Neural progenitor cell (in vitro differentiated cells): ENCODE data around the gene RARA. TPM values are rescaled to one million over a fixed set of nuclear protein-coding genes. Genes with fewer than 3 reads are reported as not detected.

Experiments
- DNase-seq: peaks from one replicate; pipeline ENCODE4 v3.0.0-alpha.2; 2016; ENCODE audit warnings: low spot score
- H2AFZ ChIP-seq: fragments of 200-600 bp; sonication (generic); replicated peaks from 2 replicates; pipeline ENCODE4 v1.6.1; 2016; ENCODE audit warnings: antibody characterized with exemption
- H3F3A ChIP-seq: fragments of 200-600 bp; sonication (generic); 2 replicates; pipeline ENCODE4 v1.6.1; 2016; ENCODE audit warnings: antibody characterized with exemption, low read depth
- H3K27ac ChIP-seq: fragments of 200-600 bp; sonication (generic); 2 replicates; pipeline ENCODE4 v1.5.1; 2016; ENCODE audit warnings: mild to moderate bottlenecking
- H3K27me3 ChIP-seq: fragments of 200-600 bp; sonication (generic); 2 replicates; pipeline ENCODE4 v1.6.1; 2016; ENCODE audit warnings: mild to moderate bottlenecking, moderate library complexity
- H3K36me3 ChIP-seq: fragments of 200-600 bp; sonication (generic); 2 replicates; pipeline ENCODE4 v1.5.1; 2016
- H3K4me1 ChIP-seq: fragments of 200-600 bp; sonication (generic); 2 replicates; pipeline ENCODE4 v1.6.1; 2016; ENCODE audit warnings: mixed run types
- H3K4me2 ChIP-seq: fragments of 200-600 bp; sonication (generic); 2 replicates; pipeline ENCODE4 v1.6.1; 2016
- H3K4me3 ChIP-seq: fragments of 200-600 bp; sonication (generic); 2 replicates; pipeline ENCODE4 v1.5.1; 2016
- H3K79me2 ChIP-seq: fragments of 200-600 bp; sonication (generic); 2 replicates; pipeline ENCODE4 v1.6.1; 2016; ENCODE audit warnings: low read depth
- H3K9ac ChIP-seq: fragments of 200-600 bp; sonication (generic); 2 replicates; pipeline ENCODE4 v1.6.1; 2016
- H3K9me3 ChIP-seq: fragments of 200-600 bp; sonication (generic); 2 replicates; pipeline ENCODE4 v1.5.1; 2016; ENCODE audit warnings: low read depth
- H4K20me1 ChIP-seq: fragments of 200-600 bp; sonication (generic); 2 replicates; pipeline ENCODE4 v1.6.1; 2016; ENCODE audit warnings: low read depth
- H3K27ac Mint-ChIP-seq: 3 replicates; pipeline ENCODE4 v1.8.0; 2021; ENCODE audit warnings: mixed read lengths
- H3K27me3 Mint-ChIP-seq: 2 replicates; pipeline ENCODE4 v1.8.0; 2022; ENCODE audit warnings: low read depth, mild to moderate bottlenecking, inconsistent platforms, moderate library complexity, mixed read lengths; ENCODE audit not compliant: insufficient read depth
- H3K36me3 Mint-ChIP-seq: 3 replicates; pipeline ENCODE4 v1.8.0; 2021; ENCODE audit warnings: mixed read lengths
- H3K4me1 Mint-ChIP-seq: 3 replicates; pipeline ENCODE4 v1.8.0; 2021; ENCODE audit warnings: mixed read lengths
- H3K4me3 Mint-ChIP-seq: 3 replicates; pipeline ENCODE4 v1.8.0; 2021; ENCODE audit warnings: mild to moderate bottlenecking, moderate library complexity, mixed read lengths
- H3K9me3 Mint-ChIP-seq: 3 replicates; pipeline ENCODE4 v1.8.0; 2020; ENCODE audit warnings: mixed read lengths
- CTCF ChIP-seq: fragments of 200-600 bp; sonication (generic); IDR thresholded peaks from 2 replicates; pipeline ENCODE4 v1.5.1; 2017; ENCODE audit warnings: antibody characterized with exemption, mild to moderate bottlenecking
- EZH2 ChIP-seq: fragments of 200-600 bp; sonication (generic); IDR thresholded peaks from 2 replicates; pipeline ENCODE4 v1.6.1; 2017; ENCODE audit warnings: antibody characterized with exemption, mild to moderate bottlenecking, moderate library complexity
- EZH2phosphoT487 ChIP-seq: fragments of 200-600 bp; sonication (generic); IDR thresholded peaks from 2 replicates; pipeline ENCODE4 v1.6.1; 2017; ENCODE audit warnings: antibody characterized with exemption
- total RNA-seq: library from RNA; depleted of rRNA; stranded (reverse); fragments of >200 nt; gene quantifications from 2 replicates; pipeline ENCODE4 v1.2.3, GENCODE V29; 2015; ENCODE audit warnings: low replicate concordance

The RARA gene
- total RNA-seq, 1 donor from 2014 or later: 9.0 TPM

- no peak overlapping the region for H2AFZ ChIP-seq
- H3K9me3 Mint-ChIP-seq: no peaks in the 10 kb centered on the region
- peaks cover 58% of the 10 kb centered on the region for H4K20me1 ChIP-seq
- H3F3A ChIP-seq: no peaks in the 10 kb centered on the region
- peaks cover 3% of the 10 kb centered on the region for H3K36me3 Mint-ChIP-seq
- no peaks in the 10 kb centered on the region for H3K27me3 Mint-ChIP-seq
- no peaks in the 10 kb centered on the region for H3K9me3 ChIP-seq
- no peaks in the 10 kb centered on the region for H3K27me3 ChIP-seq
- H3K4me1 ChIP-seq: peaks cover 8% of the 10 kb centered on the region
- no peak overlapping the region for H3K4me3 Mint-ChIP-seq
- DNase-seq: no peak
- H3K36me3 ChIP-seq: no peaks in the 10 kb centered on the region
- H3K4me2 ChIP-seq: no peak overlapping the region
- no peak overlapping the region for H3K9ac ChIP-seq
- TF ChIP-seq EZH2phosphoT487 (no peak), EZH2 (no peak), CTCF (no peak)
- H3K27ac ChIP-seq: no peak overlapping the region
- no peak overlapping the region for H3K27ac Mint-ChIP-seq
- H3K79me2 ChIP-seq: peaks cover 6% of the 10 kb centered on the region
- H3K4me1 Mint-ChIP-seq: peaks cover 16% of the 10 kb centered on the region
- no peak overlapping the region for H3K4me3 ChIP-seq
Measured at GRCh38 chr17:40330850-40331470, 22.0 kb downstream of the RARA start.

- H3K27ac ChIP-seq: no peak overlapping the region
- H3K27me3 ChIP-seq: no peaks in the 10 kb centered on the region
- peaks cover 8% of the 10 kb centered on the region for H3K4me1 ChIP-seq
- H3K27me3 Mint-ChIP-seq: no peaks in the 10 kb centered on the region
- H3F3A ChIP-seq: no peaks in the 10 kb centered on the region
- H3K36me3 ChIP-seq: no peaks in the 10 kb centered on the region
- H3K4me1 Mint-ChIP-seq: peaks cover 12% of the 10 kb centered on the region
- no peak overlapping the region for H3K9ac ChIP-seq
- H3K4me3 Mint-ChIP-seq: no peak overlapping the region
- H4K20me1 ChIP-seq: peaks cover 59% of the 10 kb centered on the region
- H3K27ac Mint-ChIP-seq: no peak overlapping the region
- H2AFZ ChIP-seq: no peak overlapping the region
- H3K9me3 ChIP-seq: no peaks in the 10 kb centered on the region
- peaks cover 6% of the 10 kb centered on the region for H3K79me2 ChIP-seq
- no peak for DNase-seq
- no peak overlapping the region for H3K4me3 ChIP-seq
- H3K36me3 Mint-ChIP-seq: peaks cover 3% of the 10 kb centered on the region
- H3K9me3 Mint-ChIP-seq: no peaks in the 10 kb centered on the region
- TF ChIP-seq EZH2: no peak
- TF ChIP-seq EZH2phosphoT487: no peak
- no peak for TF ChIP-seq CTCF
- H3K4me2 ChIP-seq: no peak overlapping the region
Measured at GRCh38 chr17:40331743-40332641, 23.0 kb downstream of the RARA start.

- H2AFZ ChIP-seq: no peak overlapping the region
- H3K9ac ChIP-seq: no peak overlapping the region
- Mint-ChIP-seq H3K4me1 (peaks cover 9% of the 10 kb centered on the region), H3K36me3 (peaks cover 3% of the 10 kb centered on the region), H3K4me3 (peak overlapping the region; percentile 56), H3K27me3 (no peaks in the 10 kb centered on the region), H3K9me3 (no peaks in the 10 kb centered on the region), H3K27ac (no peak overlapping the region)
- peaks cover 3% of the 10 kb centered on the region for H3K79me2 ChIP-seq
- H3K4me1 ChIP-seq: peaks cover 14% of the 10 kb centered on the region
- H3K27ac ChIP-seq: no peak overlapping the region
- H4K20me1 ChIP-seq: peaks cover 56% of the 10 kb centered on the region
- no peaks in the 10 kb centered on the region for H3K9me3 ChIP-seq
- H3K27me3 ChIP-seq: peaks cover 16% of the 10 kb centered on the region
- no peak for DNase-seq
- H3K4me2 ChIP-seq: no peak overlapping the region
- no peak for TF ChIP-seq EZH2
- TF ChIP-seq CTCF: no peak
- no peak for TF ChIP-seq EZH2phosphoT487
- no peak overlapping the region for H3K4me3 ChIP-seq
- no peaks in the 10 kb centered on the region for H3F3A ChIP-seq
- no peaks in the 10 kb centered on the region for H3K36me3 ChIP-seq
Measured at GRCh38 chr17:40333781-40334448, 24.9 kb downstream of the RARA start.
